ENCODE results near the gene USP34. TPM values are rescaled to one million over a fixed set of nuclear protein-coding genes. Genes with fewer than 3 reads are reported as not detected.

The USP34 gene
- total RNA-seq, 2 donors from 2014 or later, result 105 to 120 TPM

DNA sequence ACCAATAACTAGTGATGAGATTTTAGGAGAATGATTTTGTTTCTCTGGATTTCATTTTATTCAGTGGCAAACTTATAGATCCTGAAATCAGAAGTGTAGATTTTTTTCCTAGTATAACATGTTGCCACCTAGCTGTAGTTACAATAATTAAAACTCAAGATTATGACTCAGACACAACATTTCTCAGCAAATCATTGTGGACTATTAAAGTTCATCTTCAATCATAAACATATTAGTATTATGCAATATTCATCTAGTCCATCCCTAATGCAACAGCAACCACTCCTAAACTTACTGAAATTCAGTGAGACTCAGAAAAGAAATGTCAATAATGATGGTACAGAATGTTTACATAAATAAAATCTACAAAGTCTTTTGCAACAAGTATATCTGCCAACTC, 51.3 kb downstream of the USP34 start:
- TF ChIP-seq, protein P1, sequence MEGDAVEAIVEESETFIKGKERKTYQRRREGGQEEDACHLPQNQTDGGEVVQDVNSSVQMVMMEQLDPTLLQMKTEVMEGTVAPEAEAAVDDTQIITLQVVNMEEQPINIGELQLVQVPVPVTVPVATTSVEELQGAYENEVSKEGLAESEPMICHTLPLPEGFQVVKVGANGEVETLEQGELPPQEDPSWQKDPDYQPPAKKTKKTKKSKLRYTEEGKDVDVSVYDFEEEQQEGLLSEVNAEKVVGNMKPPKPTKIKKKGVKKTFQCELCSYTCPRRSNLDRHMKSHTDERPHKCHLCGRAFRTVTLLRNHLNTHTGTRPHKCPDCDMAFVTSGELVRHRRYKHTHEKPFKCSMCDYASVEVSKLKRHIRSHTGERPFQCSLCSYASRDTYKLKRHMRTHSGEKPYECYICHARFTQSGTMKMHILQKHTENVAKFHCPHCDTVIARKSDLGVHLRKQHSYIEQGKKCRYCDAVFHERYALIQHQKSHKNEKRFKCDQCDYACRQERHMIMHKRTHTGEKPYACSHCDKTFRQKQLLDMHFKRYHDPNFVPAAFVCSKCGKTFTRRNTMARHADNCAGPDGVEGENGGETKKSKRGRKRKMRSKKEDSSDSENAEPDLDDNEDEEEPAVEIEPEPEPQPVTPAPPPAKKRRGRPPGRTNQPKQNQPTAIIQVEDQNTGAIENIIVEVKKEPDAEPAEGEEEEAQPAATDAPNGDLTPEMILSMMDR (conservative IDR thresholded peaks at IDR 0.05), result no peak
- Histone ChIP-seq H3K27ac (ENCODE audit: low read depth, low read length) (no peak overlapping the region), H3K27me3 (ENCODE audit: control insufficient read depth, insufficient read depth, low read length, poor library complexity, severe bottlenecking) (no peaks in the 10 kb centered on the region), H3K9me3 (ENCODE audit: control insufficient read depth, low read length) (no peaks in the 10 kb centered on the region), H3K4me1 (ENCODE audit: control insufficient read depth, insufficient read depth, low read length) (no peaks in the 10 kb centered on the region), H3K36me3 (ENCODE audit: control insufficient read depth, insufficient read depth, low read length) (peaks cover 45% of the 10 kb centered on the region), H3K4me3 (ENCODE audit: low read length) (no peak overlapping the region), H3K9ac (ENCODE audit: extremely low read depth, low read length, poor library complexity, severe bottlenecking) (no peak overlapping the region)
- no peak overlapping the region for H3K27ac Mint-ChIP-seq
- H3K4me3 Mint-ChIP-seq, result no peak overlapping the region
- H3K9me3 Mint-ChIP-seq, result no peaks in the 10 kb centered on the region
- H3K27me3 Mint-ChIP-seq (ENCODE audit: insufficient read depth), result no peaks in the 10 kb centered on the region
- peaks cover 14% of the 10 kb centered on the region for H3K4me1 Mint-ChIP-seq
- no peak for DNase-seq
- peaks cover 11% of the 10 kb centered on the region for H3K36me3 Mint-ChIP-seq (ENCODE audit: low read depth)

GRCh38 chr2:61419129-61419528, 51.8 kb downstream of the USP34 start:
- H3K4me1 ChIP-seq (ENCODE audit: control insufficient read depth, insufficient read depth, low read length), result no peaks in the 10 kb centered on the region
- no peak for DNase-seq
- no peaks in the 10 kb centered on the region for H3K27me3 Mint-ChIP-seq (ENCODE audit: insufficient read depth)
- no peaks in the 10 kb centered on the region for H3K9me3 ChIP-seq (ENCODE audit: control insufficient read depth, low read length)
- TF ChIP-seq, protein P1 (conservative IDR thresholded peaks at IDR 0.05), result no peak
- peaks cover 45% of the 10 kb centered on the region for H3K36me3 ChIP-seq (ENCODE audit: control insufficient read depth, insufficient read depth, low read length)
- H3K9me3 Mint-ChIP-seq, result no peaks in the 10 kb centered on the region
- peaks cover 8% of the 10 kb centered on the region for H3K36me3 Mint-ChIP-seq (ENCODE audit: low read depth)
- 87 to 95% methylated on average over 3 to 5 of the region's 5 CpGs for WGBS, 2 experiments (ENCODE audit: insufficient coverage in 1 of 2, insufficient read length in 1 of 2)
- H3K4me1 Mint-ChIP-seq, result peaks cover 14% of the 10 kb centered on the region
- H3K9ac ChIP-seq (ENCODE audit: extremely low read depth, low read length, poor library complexity, severe bottlenecking), result no peak overlapping the region
- no peaks in the 10 kb centered on the region for H3K27me3 ChIP-seq (ENCODE audit: control insufficient read depth, insufficient read depth, low read length, poor library complexity, severe bottlenecking)
- no peak overlapping the region for H3K4me3 Mint-ChIP-seq
- no peak overlapping the region for H3K4me3 ChIP-seq (ENCODE audit: low read length)
- H3K27ac Mint-ChIP-seq, result no peak overlapping the region
- no peak overlapping the region for H3K27ac ChIP-seq (ENCODE audit: low read depth, low read length)

GRCh38 chr2:61416871-61417645, 53.8 kb downstream of the USP34 start:
- Mint-ChIP-seq H3K27me3 (ENCODE audit: insufficient read depth) (no peaks in the 10 kb centered on the region), H3K36me3 (ENCODE audit: low read depth) (peaks cover 8% of the 10 kb centered on the region), H3K4me3 (no peak overlapping the region), H3K4me1 (peaks cover 7% of the 10 kb centered on the region), H3K9me3 (no peaks in the 10 kb centered on the region), H3K27ac (no peak overlapping the region)
- no peak overlapping the region for H3K9ac ChIP-seq (ENCODE audit: extremely low read depth, low read length, poor library complexity, severe bottlenecking)
- H3K27ac ChIP-seq (ENCODE audit: low read depth, low read length), result no peak overlapping the region
- no peaks in the 10 kb centered on the region for H3K27me3 ChIP-seq (ENCODE audit: control insufficient read depth, insufficient read depth, low read length, poor library complexity, severe bottlenecking)
- no peaks in the 10 kb centered on the region for H3K4me1 ChIP-seq (ENCODE audit: control insufficient read depth, insufficient read depth, low read length)
- no peak overlapping the region for H3K4me3 ChIP-seq (ENCODE audit: low read length)
- H3K36me3 ChIP-seq (ENCODE audit: control insufficient read depth, insufficient read depth, low read length), result peaks cover 45% of the 10 kb centered on the region
- no peaks in the 10 kb centered on the region for H3K9me3 ChIP-seq (ENCODE audit: control insufficient read depth, low read length)
- WGBS, 2 experiments (ENCODE audit: insufficient coverage in 1 of 2, insufficient read length in 1 of 2), result 95 to 96% methylated on average over 5 to 9 of the region's 9 CpGs
- TF ChIP-seq, protein P1 (conservative IDR thresholded peaks at IDR 0.05), result no peak
- no peak for DNase-seq

Data from endodermal cell (in vitro differentiated cells).